ENCODE results near the gene RCN1. TPM values are rescaled to one million over a fixed set of nuclear protein-coding genes. Genes with fewer than 3 reads are reported as not detected.
"Not testable (repeated sequence)": the region's sequence is repeated elsewhere in the genome, so short reads cannot be mapped to it uniquely, and the experiment has no call there.

Gene RCN1
- total RNA-seq, 1 donor = 405 TPM

GRCh38 chr11:32056438-32056837, 34.4 kb upstream of the RCN1 start:
- Histone ChIP-seq H3K27ac (ENCODE audit: low read depth, low read length) (no peak overlapping the region), H3K79me2 (ENCODE audit: insufficient read depth, low read length) (no peaks in the 10 kb centered on the region), H3K4me3 (ENCODE audit: insufficient read depth, low read length) (no peak overlapping the region), H3K9me3 (ENCODE audit: low read depth, low read length) (no peaks in the 10 kb centered on the region), H4K20me1 (ENCODE audit: insufficient read depth, low read length) (no peaks in the 10 kb centered on the region), H3K36me3 (ENCODE audit: insufficient read depth, low read length) (no peaks in the 10 kb centered on the region), H2AFZ (ENCODE audit: low read length) (peak overlapping the region; percentile 27), H3K27me3 (ENCODE audit: insufficient read depth, low read length) (peaks cover 7% of the 10 kb centered on the region), H3K4me2 (ENCODE audit: insufficient read depth, low read length) (peak overlapping the region; percentile 14), H3K4me1 (ENCODE audit: insufficient read depth, low read length) (peaks cover 18% of the 10 kb centered on the region)
- TF ChIP-seq, protein P1, sequence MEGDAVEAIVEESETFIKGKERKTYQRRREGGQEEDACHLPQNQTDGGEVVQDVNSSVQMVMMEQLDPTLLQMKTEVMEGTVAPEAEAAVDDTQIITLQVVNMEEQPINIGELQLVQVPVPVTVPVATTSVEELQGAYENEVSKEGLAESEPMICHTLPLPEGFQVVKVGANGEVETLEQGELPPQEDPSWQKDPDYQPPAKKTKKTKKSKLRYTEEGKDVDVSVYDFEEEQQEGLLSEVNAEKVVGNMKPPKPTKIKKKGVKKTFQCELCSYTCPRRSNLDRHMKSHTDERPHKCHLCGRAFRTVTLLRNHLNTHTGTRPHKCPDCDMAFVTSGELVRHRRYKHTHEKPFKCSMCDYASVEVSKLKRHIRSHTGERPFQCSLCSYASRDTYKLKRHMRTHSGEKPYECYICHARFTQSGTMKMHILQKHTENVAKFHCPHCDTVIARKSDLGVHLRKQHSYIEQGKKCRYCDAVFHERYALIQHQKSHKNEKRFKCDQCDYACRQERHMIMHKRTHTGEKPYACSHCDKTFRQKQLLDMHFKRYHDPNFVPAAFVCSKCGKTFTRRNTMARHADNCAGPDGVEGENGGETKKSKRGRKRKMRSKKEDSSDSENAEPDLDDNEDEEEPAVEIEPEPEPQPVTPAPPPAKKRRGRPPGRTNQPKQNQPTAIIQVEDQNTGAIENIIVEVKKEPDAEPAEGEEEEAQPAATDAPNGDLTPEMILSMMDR (IDR thresholded peaks at IDR 0.05; ENCODE audit: extremely low read depth, low read depth, low read length) = no peak
- DNase-seq (ENCODE audit: insufficient read length, low spot score, missing footprints) = peak; percentile 38

DNA sequence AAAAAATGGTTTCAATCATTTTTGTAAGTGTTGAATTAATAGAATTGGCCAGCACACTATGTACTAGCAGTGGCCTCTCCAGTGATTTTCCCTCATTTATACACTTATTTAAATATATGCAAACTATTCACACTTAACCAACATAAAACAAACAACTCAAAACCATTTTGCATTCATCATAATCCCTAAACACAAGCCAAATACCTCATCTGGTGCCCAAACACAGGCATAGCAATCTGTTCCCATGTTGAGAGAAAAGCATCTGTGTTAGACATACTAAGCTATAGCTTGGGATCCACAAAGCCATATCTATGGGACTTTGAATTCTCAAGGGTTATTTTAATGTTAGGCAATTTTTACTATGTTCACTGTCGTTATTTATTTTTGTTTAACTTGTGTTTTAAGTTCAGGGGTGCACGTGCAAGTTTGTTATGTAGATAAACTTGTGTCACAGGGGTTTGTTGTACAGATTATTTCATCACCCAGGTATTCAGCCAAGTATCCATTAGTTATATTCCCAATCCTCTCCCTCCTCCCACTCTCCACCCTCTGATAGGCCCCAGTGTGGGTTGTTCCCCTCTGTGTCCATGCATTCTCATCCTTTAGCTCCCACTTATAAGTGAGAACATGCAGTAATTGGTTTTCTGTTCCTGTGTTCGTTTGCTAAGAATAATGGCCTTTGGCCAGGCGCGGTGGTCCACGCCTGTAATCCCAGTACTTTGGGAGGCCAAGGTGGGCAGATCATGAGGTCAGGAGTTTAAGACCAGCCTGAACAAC, 31.0 kb upstream of the RCN1 start:
- no peaks in the 10 kb centered on the region for H3K36me3 ChIP-seq (ENCODE audit: insufficient read depth, low read length)
- TF ChIP-seq, protein P1 (IDR thresholded peaks at IDR 0.05; ENCODE audit: extremely low read depth, low read depth, low read length) = no peak
- H3K4me2 ChIP-seq (ENCODE audit: insufficient read depth, low read length) = no peak overlapping the region
- peaks cover 9% of the 10 kb centered on the region for H3K4me1 ChIP-seq (ENCODE audit: insufficient read depth, low read length)
- no peak overlapping the region for H2AFZ ChIP-seq (ENCODE audit: low read length)
- no peak overlapping the region for H3K4me3 ChIP-seq (ENCODE audit: insufficient read depth, low read length)
- H3K27ac ChIP-seq (ENCODE audit: low read depth, low read length) = no peak overlapping the region
- peaks cover 18% of the 10 kb centered on the region for H3K27me3 ChIP-seq (ENCODE audit: insufficient read depth, low read length)
- no peak for DNase-seq (ENCODE audit: insufficient read length, low spot score, missing footprints)
- H3K79me2 ChIP-seq (ENCODE audit: insufficient read depth, low read length) = no peaks in the 10 kb centered on the region
- H3K9me3 ChIP-seq (ENCODE audit: low read depth, low read length) = no peaks in the 10 kb centered on the region
- no peaks in the 10 kb centered on the region for H4K20me1 ChIP-seq (ENCODE audit: insufficient read depth, low read length)

- Histone ChIP-seq H2AFZ (ENCODE audit: low read length) (no peak overlapping the region), H3K4me2 (ENCODE audit: insufficient read depth, low read length) (no peak overlapping the region), H3K27ac (ENCODE audit: low read depth, low read length) (no peak overlapping the region), H3K36me3 (ENCODE audit: insufficient read depth, low read length) (no peaks in the 10 kb centered on the region), H3K79me2 (ENCODE audit: insufficient read depth, low read length) (no peaks in the 10 kb centered on the region), H3K4me1 (ENCODE audit: insufficient read depth, low read length) (no peaks in the 10 kb centered on the region), H3K9me3 (ENCODE audit: low read depth, low read length) (no peaks in the 10 kb centered on the region), H3K27me3 (ENCODE audit: insufficient read depth, low read length) (peaks cover 29% of the 10 kb centered on the region), H4K20me1 (ENCODE audit: insufficient read depth, low read length) (no peaks in the 10 kb centered on the region), H3K4me3 (ENCODE audit: insufficient read depth, low read length) (no peak overlapping the region)
- DNase-seq (ENCODE audit: insufficient read length, low spot score, missing footprints) = no peak
- TF ChIP-seq, protein P1 (IDR thresholded peaks at IDR 0.05; ENCODE audit: extremely low read depth, low read depth, low read length) = no peak
Measured at GRCh38 chr11:32062540-32062939, 28.3 kb upstream of the RCN1 start.

GRCh38 chr11:32063031-32063430, 27.8 kb upstream of the RCN1 start:
- H2AFZ ChIP-seq (ENCODE audit: low read length); H3K4me3 ChIP-seq (ENCODE audit: insufficient read depth, low read length); H3K4me1 ChIP-seq (ENCODE audit: insufficient read depth, low read length); H3K9me3 ChIP-seq (ENCODE audit: low read depth, low read length); H3K27ac ChIP-seq (ENCODE audit: low read depth, low read length); H3K36me3 ChIP-seq (ENCODE audit: insufficient read depth, low read length); H3K79me2 ChIP-seq (ENCODE audit: insufficient read depth, low read length); H4K20me1 ChIP-seq (ENCODE audit: insufficient read depth, low read length); H3K4me2 ChIP-seq (ENCODE audit: insufficient read depth, low read length); DNase-seq (ENCODE audit: insufficient read length, low spot score, missing footprints): not testable (repeated sequence)
- peaks cover 28% of the 10 kb centered on the region for H3K27me3 ChIP-seq (ENCODE audit: insufficient read depth, low read length)
